ENCODE data around the gene BMX. TPM values are rescaled to one million over a fixed set of nuclear protein-coding genes. Genes with fewer than 3 reads are reported as not detected.

The BMX gene
- total RNA-seq, 1 experiment from 2014 or later = not detected

- Mint-ChIP-seq H3K4me3 (ENCODE audit: low read depth, unreplicated experiment) (peak overlapping the region; percentile 70), H3K36me3 (ENCODE audit: insufficient read depth, unreplicated experiment) (peaks cover 11% of the 10 kb centered on the region), H3K27me3 (ENCODE audit: unreplicated experiment) (no peaks in the 10 kb centered on the region), H3K27ac (ENCODE audit: unreplicated experiment) (peak overlapping the region; percentile 94), H3K4me1 (ENCODE audit: low read depth, unreplicated experiment) (peaks cover 50% of the 10 kb centered on the region), H3K9me3 (ENCODE audit: low read depth, unreplicated experiment) (no peaks in the 10 kb centered on the region)
- no peak for TF ChIP-seq CTCF (IDR thresholded peaks at IDR 0.05; ENCODE audit: unreplicated experiment)
- BruUV-seq (replicated peaks) = no TSS peak
- no peak for DNase-seq
- CTCF ChIA-PET = interaction anchor here (0.5 kb wide), 1 partner anchor 130 kb away, joined by 3 read pairs; no protein-coding TSS in a partner anchor
- intact Hi-C loops (cut with micrococcal nuclease; ENCODE audit: unreplicated experiment) = no loop called here
Observed at GRCh38 chrX:15600049-15600448, 99.4 kb downstream of the BMX start.

GRCh38 chrX:15600745-15601144, 100.1 kb downstream of the BMX start, which contains the start of gene ACE2:
ACE2 (minus strand) TSS chrX:15600960; CDS start chrX:15600911, 49 bp downstream.
- H3K27ac Mint-ChIP-seq (ENCODE audit: unreplicated experiment) = peak within 1 kb of the TSS; percentile 94

GRCh38 chrX:15601932-15602331, 101.3 kb downstream of the BMX start:
- peak overlapping the region; percentile 94 for H3K27ac Mint-ChIP-seq (ENCODE audit: unreplicated experiment)
- no peak for DNase-seq
- H3K27me3 Mint-ChIP-seq (ENCODE audit: unreplicated experiment) = no peaks in the 10 kb centered on the region
- H3K4me1 Mint-ChIP-seq (ENCODE audit: low read depth, unreplicated experiment) = peaks cover 62% of the 10 kb centered on the region
- peaks cover 11% of the 10 kb centered on the region for H3K36me3 Mint-ChIP-seq (ENCODE audit: insufficient read depth, unreplicated experiment)
- CTCF ChIA-PET = interaction anchor here (0.5 to 1.2 kb wide), 2 partner anchors 8 to 39 kb away, joined by 4 to 11 read pairs; no protein-coding TSS in a partner anchor
- intact Hi-C loops (cut with micrococcal nuclease; ENCODE audit: unreplicated experiment) = no loop called here
- no peaks in the 10 kb centered on the region for H3K9me3 Mint-ChIP-seq (ENCODE audit: low read depth, unreplicated experiment)
- no peak for TF ChIP-seq CTCF (IDR thresholded peaks at IDR 0.05; ENCODE audit: unreplicated experiment)
- H3K4me3 Mint-ChIP-seq (ENCODE audit: low read depth, unreplicated experiment) = peak overlapping the region; percentile 53
- no TSS peak for BruUV-seq (replicated peaks)

More at GRCh38 chrX:15600745-15601144, 100.1 kb downstream of the BMX start, which contains the start of gene ACE2:
- peaks cover 57% of the 10 kb centered on the region for H3K4me1 Mint-ChIP-seq (ENCODE audit: low read depth, unreplicated experiment)
- DNase-seq = no peak
- no TSS peak for BruUV-seq (replicated peaks)
- H3K36me3 Mint-ChIP-seq (ENCODE audit: insufficient read depth, unreplicated experiment) = peaks cover 11% of the 10 kb centered on the region
- peak within 1 kb of the TSS; percentile 70 for H3K4me3 Mint-ChIP-seq (ENCODE audit: low read depth, unreplicated experiment)
- no peaks in the 10 kb centered on the region for H3K9me3 Mint-ChIP-seq (ENCODE audit: low read depth, unreplicated experiment)
- H3K27me3 Mint-ChIP-seq (ENCODE audit: unreplicated experiment) = no peaks in the 10 kb centered on the region
- no peak for TF ChIP-seq CTCF (IDR thresholded peaks at IDR 0.05; ENCODE audit: unreplicated experiment)
- CTCF ChIA-PET = interaction anchor here (0.5 to 1.2 kb wide), 2 partner anchors 40 to 131 kb away, joined by 3 to 4 read pairs; no protein-coding TSS in a partner anchor
- intact Hi-C loops (cut with micrococcal nuclease; ENCODE audit: unreplicated experiment) = no loop called here

GRCh38 chrX:15602761-15603160, 102.2 kb downstream of the BMX start:
- no peak for TF ChIP-seq CTCF (IDR thresholded peaks at IDR 0.05; ENCODE audit: unreplicated experiment)

More at GRCh38 chrX:15602761-15603160, 102.2 kb downstream of the BMX start:
- H3K36me3 Mint-ChIP-seq (ENCODE audit: insufficient read depth, unreplicated experiment) = peaks cover 11% of the 10 kb centered on the region
- peaks cover 65% of the 10 kb centered on the region for H3K4me1 Mint-ChIP-seq (ENCODE audit: low read depth, unreplicated experiment)
- no peaks in the 10 kb centered on the region for H3K27me3 Mint-ChIP-seq (ENCODE audit: unreplicated experiment)
- BruUV-seq (replicated peaks) = no TSS peak
- H3K27ac Mint-ChIP-seq (ENCODE audit: unreplicated experiment) = peak overlapping the region; percentile 86
- H3K9me3 Mint-ChIP-seq (ENCODE audit: low read depth, unreplicated experiment) = no peaks in the 10 kb centered on the region
- CTCF ChIA-PET = no interaction called here
- intact Hi-C loops (cut with micrococcal nuclease; ENCODE audit: unreplicated experiment) = no loop called here
- no peak overlapping the region for H3K4me3 Mint-ChIP-seq (ENCODE audit: low read depth, unreplicated experiment)
- no peak for DNase-seq

Data from Calu3 (cell line).